Thyroid gland (tissue), 4 donors: Measurements from ENCODE around the gene FKBP14. TPM values are rescaled to one million over a fixed set of nuclear protein-coding genes. Genes with fewer than 3 reads are reported as not detected.

ENCODE experiments used
- DNase-seq, 2 donors: peaks; one replicate each; pipeline ENCODE4 v3.0.0-alpha.2; 2019
- H3K27ac ChIP-seq, 3 donors: fragments of 200-600 bp; sonication (generic); 1 replicate in 2 of 3; 2 replicates in 1 of 3; pipeline ENCODE4 v1.5.1; 2016 to 2019; ENCODE audit warnings: mild to moderate bottlenecking in 1 of 3, moderate library complexity in 1 of 3
- H3K27me3 ChIP-seq: fragments of 200-600 bp; sonication (generic); one replicate; pipeline ENCODE4 v1.5.1; 2019
- H3K36me3 ChIP-seq, 2 donors: fragments of 200-600 bp; sonication (generic); one replicate each; pipeline ENCODE4 v1.5.1; 2016 to 2019
- H3K4me1 ChIP-seq, 2 donors: fragments of 200-600 bp; sonication (generic); one replicate each; pipeline ENCODE4 v1.5.1; 2017 to 2019
- H3K4me3 ChIP-seq, 3 donors: fragments of 200-600 bp; sonication (generic); replicated peaks in 1 of 3; 1 replicate in 2 of 3; 2 replicates in 1 of 3; pipeline ENCODE4 v1.5.1; 2016; ENCODE audit warnings: mild to moderate bottlenecking in 1 of 3
- H3K9me3 ChIP-seq: fragments of 200-600 bp; sonication (generic); one replicate; pipeline ENCODE4 v1.5.1; 2017
- CTCF ChIP-seq, 6 experiments: fragments of 200-600 bp in 3 of 6; fragments of 450-650 bp in 3 of 6; sonication (generic) in 3 of 6; IDR thresholded peaks; one replicate each; pipeline ENCODE4 v1.5.1; 2016 to 2019; ENCODE audit warnings: antibody characterized with exemption in 6 of 6, mild to moderate bottlenecking in 2 of 6, inconsistent platforms in 1 of 6, moderate library complexity in 1 of 6
- POLR2A ChIP-seq, 2 donors: fragments of 450-650 bp; IDR thresholded peaks; one replicate each; pipeline ENCODE4 v1.6.1; 2017; ENCODE audit warnings: antibody characterized with exemption in 2 of 2, mild to moderate bottlenecking in 2 of 2, moderate library complexity in 1 of 2
- WGBS, 2 donors: methylation state at CpG; one replicate each; pipeline ENCODE4 v1.1.5; 2017; 5-methylcytosine and 5-hydroxymethylcytosine counted together
- intact Hi-C: fragments of 100-400 bp; cut with DNase I; formaldehyde crosslinking; loops from one replicate; pipeline ENCODE4 v1.15.1; 2023
- total RNA-seq, 4 donors: library from RNA; depleted of rRNA; stranded (reverse); fragments of >200 nt; gene quantifications; one replicate each; pipeline ENCODE4 v1.2.3, GENCODE V29; 2016

FKBP14 gene
- total RNA-seq, 4 donors from 2014 or later: 5.2 to 11.7 (median 6.6) TPM

GRCh38 chr7:30034501-30034900, 8.0 kb upstream of the FKBP14 start:
- TF ChIP-seq POLR2A (IDR thresholded peaks at IDR 0.05) (no peak), CTCF (IDR thresholded peaks at IDR 0.05) (no peak)
- intact Hi-C loops: no loop called here
- WGBS, 2 donors: 92 to 94% methylated on average over 3 of the region's 3 CpGs

GRCh38 chr7:30032310-30033125, 6.0 kb upstream of the FKBP14 start:
- peak; percentile 51 to 56 for DNase-seq
- Histone ChIP-seq H3K9me3 (no peaks in the 10 kb centered on the region), H3K4me3 (no peak overlapping the region), H3K27ac (no peak overlapping the region), H3K27me3 (no peaks in the 10 kb centered on the region), H3K4me1 (peaks cover 10 to 18% of the 10 kb centered on the region in 2 donors), H3K36me3 (no peaks in the 10 kb centered on the region)
- no peak for TF ChIP-seq CTCF (IDR thresholded peaks at IDR 0.05)
- no peak for TF ChIP-seq POLR2A (IDR thresholded peaks at IDR 0.05)
- intact Hi-C loops: no loop called here
- 41% methylated on average over 4 of the region's 4 CpGs for WGBS, 2 donors

More at GRCh38 chr7:30034501-30034900, 8.0 kb upstream of the FKBP14 start:
- Histone ChIP-seq H3K4me1 (peaks cover 7 to 18% of the 10 kb centered on the region in 2 donors), H3K4me3 (no peak overlapping the region), H3K27ac (no peak overlapping the region), H3K27me3 (no peaks in the 10 kb centered on the region), H3K9me3 (no peaks in the 10 kb centered on the region), H3K36me3 (no peaks in the 10 kb centered on the region)
- DNase-seq: no peak

GRCh38 chr7:30029696-30030095, 3.2 kb upstream of the FKBP14 start:
- H3K4me1 ChIP-seq: peaks cover 23 to 32% of the 10 kb centered on the region in 2 donors
- no peak overlapping the region for H3K27ac ChIP-seq
- no peaks in the 10 kb centered on the region for H3K36me3 ChIP-seq
- intact Hi-C loops: loop anchor here (10.0 kb wide), 1 partner anchor 105 kb away; the partner anchor contains the start of gene MTURN
- TF ChIP-seq CTCF (IDR thresholded peaks at IDR 0.05) (no peak), POLR2A (IDR thresholded peaks at IDR 0.05) (no peak)
- no peak for DNase-seq
- peak overlapping the region in 1 of 3 donors; percentile 89 for H3K4me3 ChIP-seq
- H3K9me3 ChIP-seq: no peaks in the 10 kb centered on the region
- 38 to 43% methylated on average over 6 of the region's 6 CpGs for WGBS, 2 donors
- no peaks in the 10 kb centered on the region for H3K27me3 ChIP-seq

- peak in 2 of 6 experiments; percentile 6 to 11 for TF ChIP-seq CTCF (IDR thresholded peaks at IDR 0.05)
- no peak for TF ChIP-seq POLR2A (IDR thresholded peaks at IDR 0.05)
- peak; percentile 49 to 60 for DNase-seq
- H3K4me3 ChIP-seq: peak overlapping the region; percentile 71 to 89 (median 72)
- intact Hi-C loops: loop anchor here (10.0 kb wide), 1 partner anchor 106 kb away; the partner anchor contains the start of gene MTURN
- H3K9me3 ChIP-seq: no peaks in the 10 kb centered on the region
- 1% methylated on average over 10 to 19 of the region's 42 CpGs for WGBS, 2 donors
- H3K4me1 ChIP-seq: peaks cover 23 to 35% of the 10 kb centered on the region in 2 donors
- no peaks in the 10 kb centered on the region for H3K36me3 ChIP-seq
- no peaks in the 10 kb centered on the region for H3K27me3 ChIP-seq
- peak overlapping the region; percentile 40 to 96 (median 92) for H3K27ac ChIP-seq
Measured at GRCh38 chr7:30028749-30029635, 2.5 kb upstream of the FKBP14 start.
